GM12878 (cell line): Measurements from ENCODE around the gene GSC2. TPM values are rescaled to one million over a fixed set of nuclear protein-coding genes. Genes with fewer than 3 reads are reported as not detected.

ENCODE experiments used
- ATAC-seq: fragments of 200-7000 bp; cut with Tn5 transposase; 3 replicates; pipeline ENCODE4 v1.9.1; 2020; ENCODE audit warnings: mild to moderate bottlenecking, moderate library complexity
- BruUV-seq: library from RNA; stranded (reverse); fragments of 400-500 nt; replicated peaks from 2 replicates; lab custom pipeline; 2021; lab: Mats Ljungman, UMichigan
- CTCF ChIA-PET: fragments of 300-600 bp; sonication (Branson Sonifier 250); formaldehyde crosslinking; extraction: SDS; loops from one replicate; lab custom pipeline; 2021; ENCODE audit warnings: inconsistent platforms; lab: Yijun Ruan, JAX
- POLR2A ChIA-PET: fragments of 350-600 bp; formaldehyde crosslinking; extraction: SDS; loops from one replicate; lab custom pipeline; 2021; ENCODE audit warnings: inconsistent platforms; lab: Charles Lee
- RAD21 ChIA-PET: fragments of 300-600 bp; sonication (Branson Sonifier 250); formaldehyde crosslinking; loops from one replicate; lab custom pipeline; 2023; ENCODE audit warnings: antibody characterized with exemption; ENCODE audit not compliant: unreplicated experiment; lab: Charles Lee
- SMC1A ChIA-PET: fragments of 300-600 bp; sonication (Branson Sonifier 250); formaldehyde crosslinking; loops from one replicate; lab custom pipeline; 2023; ENCODE audit not compliant: unreplicated experiment, uncharacterized antibody; lab: Charles Lee
- DNase-seq: peaks from one replicate; pipeline ENCODE4 v3.0.0-alpha.2; 2011; ENCODE audit warnings: low read depth, low spot score
- FAIRE-seq: peaks from 3 replicates; lab custom pipeline; 2011; peaks lifted over from hg19 to GRCh38; lab: Jason Lieb, UNC
- H2AFZ ChIP-seq: 2 replicates; pipeline ENCODE4 v1.6.0; 2011; ENCODE audit warnings: low read depth, low read length, control low read depth; ENCODE audit not compliant: control insufficient read depth
- H3K27ac ChIP-seq: 2 replicates; pipeline ENCODE4 v1.5.1; 2011; ENCODE audit warnings: control low read depth; ENCODE audit not compliant: control insufficient read depth, insufficient read depth
- H3K27me3 ChIP-seq, 2 experiments: replicated peaks in 1 of 2; 2 replicates each; pipeline versions ENCODE4 v1.6.0 to v1.6.1; 2011; ENCODE audit warnings: low read length in 1 of 2; ENCODE audit not compliant: control insufficient read depth in 2 of 2, insufficient read depth in 2 of 2
- H3K36me3 ChIP-seq, 2 experiments: 2 replicates each; pipeline ENCODE4 v1.5.1; 2011; ENCODE audit warnings: low read length in 1 of 2; ENCODE audit not compliant: control insufficient read depth in 2 of 2, insufficient read depth in 2 of 2
- H3K4me1 ChIP-seq: 2 replicates; pipeline ENCODE4 v1.6.1; 2011; ENCODE audit warnings: mild to moderate bottlenecking, low read length, moderate library complexity, mixed read lengths; ENCODE audit not compliant: control insufficient read depth, insufficient read depth
- H3K4me2 ChIP-seq: 2 replicates; pipeline ENCODE4 v1.6.0; 2011; ENCODE audit warnings: control low read depth; ENCODE audit not compliant: control insufficient read depth, insufficient read depth
- H3K4me3 ChIP-seq: fragments of 200-600 bp; sonication (generic); 2 replicates; pipeline ENCODE4 v1.5.1; 2016
- H3K79me2 ChIP-seq: 2 replicates; pipeline ENCODE4 v1.6.0; 2011; ENCODE audit warnings: low read length; ENCODE audit not compliant: control insufficient read depth, insufficient read depth
- H3K9ac ChIP-seq: 2 replicates; pipeline ENCODE4 v1.8.0; 2011; ENCODE audit warnings: low read length, control low read depth, mixed read lengths; ENCODE audit not compliant: control insufficient read depth, insufficient read depth
- H3K9me3 ChIP-seq: replicated peaks from 3 replicates; pipeline ENCODE4 v1.5.1; 2011; ENCODE audit warnings: mild to moderate bottlenecking, low read length; ENCODE audit not compliant: control insufficient read depth, insufficient read depth
- H4K20me1 ChIP-seq: 2 replicates; pipeline ENCODE4 v1.6.0; 2011; ENCODE audit not compliant: control insufficient read depth, insufficient read depth
- ASH2L ChIP-seq: fragments of 300-600, 200-600 bp; sonication (generic); IDR thresholded peaks from 2 replicates; pipeline ENCODE4 v1.6.1; 2017; ENCODE audit warnings: low read depth, mild to moderate bottlenecking, borderline replicate concordance
- BCL11A ChIP-seq: IDR thresholded peaks from 2 replicates; pipeline ENCODE4 v1.6.1; 2011; ENCODE audit warnings: low read depth, low read length
- CTCF ChIP-seq, 3 experiments: IDR thresholded peaks in 2 of 3; conservative IDR thresholded peaks in 1 of 3; 2 replicates each; pipeline ENCODE4 v1.5.1; 2011; ENCODE audit warnings: low read depth in 3 of 3, low read length in 3 of 3, mild to moderate bottlenecking in 3 of 3, control low read depth in 2 of 3, moderate library complexity in 2 of 3, inconsistent platforms in 1 of 3, mixed read lengths in 1 of 3; ENCODE audit not compliant: control insufficient read depth in 2 of 3, insufficient read depth in 1 of 3; ENCODE audit errors: extremely low read depth in 1 of 3
- FOS ChIP-seq: IDR thresholded peaks from 3 replicates; pipeline ENCODE4 v1.6.1; 2011; ENCODE audit warnings: borderline replicate concordance; ENCODE audit not compliant: insufficient read length; ENCODE audit errors: extremely low read depth
- KAT2A ChIP-seq: conservative IDR thresholded peaks from 2 replicates; pipeline ENCODE4 v1.6.1; 2011; ENCODE audit warnings: low read depth, low read length; ENCODE audit not compliant: control insufficient read depth
- KLF5 ChIP-seq: fragments of 450-650 bp; IDR thresholded peaks from 2 replicates; pipeline ENCODE4 v1.6.1; 2014; ENCODE audit warnings: mild to moderate bottlenecking; ENCODE audit not compliant: partially characterized antibody
- MYB ChIP-seq: fragments of 150-350 bp; IDR thresholded peaks from 2 replicates; pipeline ENCODE4 v1.6.1; 2014; ENCODE audit warnings: mild to moderate bottlenecking, low read depth, low read length, borderline replicate concordance
- NFXL1 ChIP-seq: fragments of 450-650 bp; IDR thresholded peaks from 2 replicates; pipeline ENCODE4 v1.6.1; 2017; ENCODE audit warnings: antibody characterized with exemption, mild to moderate bottlenecking, borderline replicate concordance
- PAX5 ChIP-seq: IDR thresholded peaks from 2 replicates; pipeline ENCODE4 v1.6.1; 2011; ENCODE audit warnings: low read depth, low read length, borderline replicate concordance
- RAD51 ChIP-seq: fragments of 450-650 bp; IDR thresholded peaks from 2 replicates; pipeline ENCODE4 v1.6.1; 2016; ENCODE audit warnings: moderate library complexity, mild to moderate bottlenecking, inconsistent platforms
- RUNX3 ChIP-seq: IDR thresholded peaks from 2 replicates; pipeline ENCODE4 v1.6.1; 2012; ENCODE audit warnings: low read length, inconsistent platforms
- SMAD1 ChIP-seq: fragments of 450-650 bp; IDR thresholded peaks from 2 replicates; pipeline ENCODE4 v1.6.1; 2018; ENCODE audit warnings: mild to moderate bottlenecking, low read depth; ENCODE audit not compliant: partially characterized antibody
- SMC3 ChIP-seq: IDR thresholded peaks from 2 replicates; pipeline ENCODE4 v1.6.1; 2011; ENCODE audit warnings: low read length, improper control_type of control experiment, borderline replicate concordance
- TCF7 ChIP-seq: IDR thresholded peaks from 2 replicates; pipeline ENCODE4 v1.6.1; 2014; ENCODE audit warnings: antibody characterized with exemption, borderline replicate concordance
- WRNIP1 ChIP-seq: IDR thresholded peaks from 2 replicates; pipeline ENCODE4 v1.6.1; 2011; ENCODE audit warnings: low read depth, low read length, improper control_type of control experiment, borderline replicate concordance
- ZBTB40 ChIP-seq: fragments of 450-650 bp; IDR thresholded peaks from 2 replicates; pipeline ENCODE4 v1.6.1; 2016; ENCODE audit warnings: mild to moderate bottlenecking, moderate library complexity, borderline replicate concordance
- WGBS: methylation state at CpG from one replicate; pipeline ENCODE4 v1.1.6; 2016; ENCODE audit warnings: low lambda C conversion rate; ENCODE audit not compliant: insufficient replicate concordance, insufficient coverage; ENCODE audit errors: missing lambda C conversion rate; 5-methylcytosine and 5-hydroxymethylcytosine counted together
- in situ Hi-C: fragments of 300-500 bp; cut with MboI; formaldehyde crosslinking; loops from 9 replicates; pipeline ENCODE4 v1.14.3; 2018; ENCODE audit warnings: mixed read lengths
- intact Hi-C: fragments of 100-400 bp; cut with micrococcal nuclease; formaldehyde crosslinking; loops from one replicate; pipeline ENCODE4 v1.14.2; 2022; ENCODE audit not compliant: unreplicated experiment
- polyA plus RNA-seq, 11 experiments: library from polyadenylated mRNA; depleted of rRNA in 4 of 11; unstranded in 6 of 11; stranded (reverse) in 5 of 11; fragments of >200 nt; fragmentation: Nextera tagmentation in 4 of 11; fragmentation: Illumina TruSeq in 1 of 11; extraction: Ambion mirVana in 4 of 11; extraction: Trizol in 1 of 11; gene quantifications; 1 replicate in 1 of 11; 2 replicates in 10 of 11; pipeline versions ENCODE4 v1.2.1 to v1.2.3, GENCODE V29; 2011 to 2016; ENCODE audit warnings: inconsistent platforms in 2 of 11, missing spikeins in 2 of 11, low read depth in 1 of 11
- total RNA-seq, 4 experiments: library from RNA; depleted of rRNA in 3 of 4; stranded (reverse); fragments of >200 nt in 3 of 4; fragmentation: Illumina TruSeq in 1 of 4; extraction: Trizol in 1 of 4; gene quantifications; 2 replicates each; pipeline versions ENCODE4 v1.2.1 to v1.2.3, GENCODE V29; 2013 to 2021

The GSC2 gene
- total and polyA plus RNA-seq, 10 of the 15 experiments (the other 5 are each of a cell fraction or from before 2014, with no cell fraction given), result not detected

GRCh38 chr22:19115628-19116027, 34.5 kb downstream of the GSC2 start:
- ChIA-PET RAD21 (interaction anchor here (1.0 to 2.1 kb wide), 4 partner anchors 29 to 364 kb away, joined by 3 to 8 read pairs (median 4); partner anchors contain the start of genes CDC45 and ESS2), POLR2A (no interaction called here), CTCF (interaction anchor here (0.6 to 2.8 kb wide), 12 partner anchors 9 to 362 kb away, joined by 3 to 19 read pairs (median 4); partner anchors contain the start of genes ESS2 and SLC25A1), SMC1A (interaction anchor here (0.7 to 1.5 kb wide), 5 partner anchors 11 to 66 kb away, joined by 3 to 5 read pairs (median 4); partner anchors contain the start of gene ESS2)
- Histone ChIP-seq H3K4me1 (peaks cover 24% of the 10 kb centered on the region), H3K9ac (no peak overlapping the region), H3K27ac (no peak overlapping the region), H2AFZ (no peak overlapping the region), H3K4me3 (no peak overlapping the region), H3K27me3 (no peaks in the 10 kb centered on the region), H4K20me1 (peaks cover 6% of the 10 kb centered on the region), H3K36me3 (peaks cover 0 to 3% of the 10 kb centered on the region in 2 experiments; a peak in 2 of 4 replicates), H3K79me2 (peaks cover 77% of the 10 kb centered on the region), H3K9me3 (no peaks in the 10 kb centered on the region), H3K4me2 (no peak overlapping the region)
- WGBS, result 45% methylated on average over 4 of the region's 4 CpGs
- intact Hi-C loops, result no loop called here
- in situ Hi-C loops, result no loop called here
- BruUV-seq, result no TSS peak
- no peak for TF ChIP-seq RUNX3
- no peak for TF ChIP-seq NFXL1
- TF ChIP-seq FOS, result no peak
- no peak for TF ChIP-seq RAD51
- TF ChIP-seq MYB, result no peak
- no peak for TF ChIP-seq PAX5
- TF ChIP-seq CTCF (IDR thresholded peaks at IDR 0.05 in 2 of 3, conservative IDR thresholded peaks at IDR 0.05 in 1 of 3; ENCODE audit: control insufficient read depth in 2 of 3, extremely low read depth in 1 of 3, insufficient read depth in 1 of 3, low read depth in 3 of 3, low read length in 3 of 3), result peak; percentile 36 to 50 (median 46); a peak in 5 of 6 replicates
- peak; percentile 20; the same call in 1 of the 2 replicates for TF ChIP-seq SMC3
- no peak for TF ChIP-seq ASH2L
- TF ChIP-seq BCL11A, result no peak
- no peak for TF ChIP-seq KAT2A
- TF ChIP-seq TCF7, result no peak
- no peak for TF ChIP-seq WRNIP1
- TF ChIP-seq SMAD1, result no peak
- no peak for TF ChIP-seq KLF5
- TF ChIP-seq ZBTB40, result no peak
- peak; percentile 18 for FAIRE-seq
- DNase-seq, result no peak
- peak; percentile 75 for ATAC-seq
